ENCODE data around the gene AGAP1. TPM values are rescaled to one million over a fixed set of nuclear protein-coding genes. Genes with fewer than 3 reads are reported as not detected.

The AGAP1 gene
- total RNA-seq, 6 experiments from 2014 or later, result 14.1 to 16.0 (median 15.1) TPM

GRCh38 chr2:236092714-236093113 lies 598.9 kb downstream of the AGAP1 start:
- H3K27me3 Mint-ChIP-seq (ENCODE audit: insufficient read depth), result no peaks in the 10 kb centered on the region; the same call in 1 of the 2 replicates
- DNase-seq, result no peak
- TF ChIP-seq CTCF (IDR thresholded peaks at IDR 0.05), result no peak
- H3K27ac Mint-ChIP-seq, result no peak overlapping the region
- H3K4me3 Mint-ChIP-seq, result no peak overlapping the region
- H3K4me1 Mint-ChIP-seq (ENCODE audit: low read depth), result peaks cover 25% of the 10 kb centered on the region
- peaks cover 4% of the 10 kb centered on the region; the same call in 1 of the 2 replicates for H3K9me3 Mint-ChIP-seq
- no peaks in the 10 kb centered on the region for H3K36me3 Mint-ChIP-seq (ENCODE audit: low read depth)

GRCh38 chr2:236093134-236093533 lies 599.3 kb downstream of the AGAP1 start:
- no peak for DNase-seq
- no peak for TF ChIP-seq CTCF (IDR thresholded peaks at IDR 0.05)
- no peaks in the 10 kb centered on the region; the same call in 1 of the 2 replicates for H3K27me3 Mint-ChIP-seq (ENCODE audit: insufficient read depth)
- peaks cover 4% of the 10 kb centered on the region; the same call in 1 of the 2 replicates for H3K9me3 Mint-ChIP-seq
- H3K36me3 Mint-ChIP-seq (ENCODE audit: low read depth), result no peaks in the 10 kb centered on the region
- H3K27ac Mint-ChIP-seq, result no peak overlapping the region
- no peak overlapping the region for H3K4me3 Mint-ChIP-seq
- peaks cover 23% of the 10 kb centered on the region for H3K4me1 Mint-ChIP-seq (ENCODE audit: low read depth)

- Mint-ChIP-seq H3K27me3 (ENCODE audit: insufficient read depth) (peaks cover 2% of the 10 kb centered on the region), H3K9me3 (peaks cover 4% of the 10 kb centered on the region; the same call in 1 of the 2 replicates), H3K36me3 (ENCODE audit: low read depth) (no peaks in the 10 kb centered on the region), H3K27ac (no peak overlapping the region), H3K4me1 (ENCODE audit: low read depth) (no peaks in the 10 kb centered on the region; the same call in 1 of the 2 replicates), H3K4me3 (no peak overlapping the region)
- DNase-seq, result no peak
- TF ChIP-seq CTCF (IDR thresholded peaks at IDR 0.05), result no peak
Measured at GRCh38 chr2:236095504-236095903, 601.7 kb downstream of the AGAP1 start.

- TF ChIP-seq CTCF (IDR thresholded peaks at IDR 0.05), result no peak
- no peak for DNase-seq
- no peak overlapping the region for H3K27ac Mint-ChIP-seq
- H3K36me3 Mint-ChIP-seq (ENCODE audit: low read depth), result peaks cover 9% of the 10 kb centered on the region; the same call in 1 of the 2 replicates
- no peaks in the 10 kb centered on the region for H3K4me1 Mint-ChIP-seq (ENCODE audit: low read depth)
- peaks cover 14% of the 10 kb centered on the region; the same call in 1 of the 2 replicates for H3K9me3 Mint-ChIP-seq
- H3K27me3 Mint-ChIP-seq (ENCODE audit: insufficient read depth), result peaks cover 2% of the 10 kb centered on the region; the same call in 1 of the 2 replicates
- H3K4me3 Mint-ChIP-seq, result no peak overlapping the region
Measured at GRCh38 chr2:236101311-236101950, 607.6 kb downstream of the AGAP1 start.

GRCh38 chr2:236102971-236103370 lies 609.1 kb downstream of the AGAP1 start:
- Mint-ChIP-seq H3K4me3 (no peak overlapping the region), H3K9me3 (peaks cover 17% of the 10 kb centered on the region; the same call in 1 of the 2 replicates), H3K4me1 (ENCODE audit: low read depth) (no peaks in the 10 kb centered on the region), H3K36me3 (ENCODE audit: low read depth) (peaks cover 9% of the 10 kb centered on the region; the same call in 1 of the 2 replicates), H3K27me3 (ENCODE audit: insufficient read depth) (peaks cover 2% of the 10 kb centered on the region; the same call in 1 of the 2 replicates), H3K27ac (no peak overlapping the region)
- TF ChIP-seq CTCF (IDR thresholded peaks at IDR 0.05), result no peak
- no peak for DNase-seq

Measured in HFFc6 (cell line).